Stomach (tissue), 4 donors: ENCODE measurements around the gene CDC14B.

ENCODE experiments used
- POLR2A ChIP-seq, 4 donors: fragments of 450-650 bp; IDR thresholded peaks; one replicate each; pipeline ENCODE4 v1.6.1; 2016; ENCODE audit warnings: antibody characterized with exemption in 4 of 4, control low read depth in 2 of 4, mild to moderate bottlenecking in 1 of 4, moderate library complexity in 1 of 4
- POLR2AphosphoS5 ChIP-seq, 3 donors: sonication (generic); formaldehyde crosslinking; IDR thresholded peaks; one replicate each; pipeline ENCODE4 v1.6.1; 2016; ENCODE audit warnings: antibody characterized with exemption in 3 of 3
- TF ChIP-seq, protein P1 (sequence below), 7 experiments: fragments of 450-650 bp in 4 of 7; fragments of 200-600 bp in 3 of 7; sonication (generic) in 3 of 7; IDR thresholded peaks; one replicate each; pipeline ENCODE4 v1.5.1; 2016 to 2019; ENCODE audit warnings: antibody characterized with exemption in 7 of 7, control low read depth in 2 of 7, mild to moderate bottlenecking in 1 of 7

DNA sequence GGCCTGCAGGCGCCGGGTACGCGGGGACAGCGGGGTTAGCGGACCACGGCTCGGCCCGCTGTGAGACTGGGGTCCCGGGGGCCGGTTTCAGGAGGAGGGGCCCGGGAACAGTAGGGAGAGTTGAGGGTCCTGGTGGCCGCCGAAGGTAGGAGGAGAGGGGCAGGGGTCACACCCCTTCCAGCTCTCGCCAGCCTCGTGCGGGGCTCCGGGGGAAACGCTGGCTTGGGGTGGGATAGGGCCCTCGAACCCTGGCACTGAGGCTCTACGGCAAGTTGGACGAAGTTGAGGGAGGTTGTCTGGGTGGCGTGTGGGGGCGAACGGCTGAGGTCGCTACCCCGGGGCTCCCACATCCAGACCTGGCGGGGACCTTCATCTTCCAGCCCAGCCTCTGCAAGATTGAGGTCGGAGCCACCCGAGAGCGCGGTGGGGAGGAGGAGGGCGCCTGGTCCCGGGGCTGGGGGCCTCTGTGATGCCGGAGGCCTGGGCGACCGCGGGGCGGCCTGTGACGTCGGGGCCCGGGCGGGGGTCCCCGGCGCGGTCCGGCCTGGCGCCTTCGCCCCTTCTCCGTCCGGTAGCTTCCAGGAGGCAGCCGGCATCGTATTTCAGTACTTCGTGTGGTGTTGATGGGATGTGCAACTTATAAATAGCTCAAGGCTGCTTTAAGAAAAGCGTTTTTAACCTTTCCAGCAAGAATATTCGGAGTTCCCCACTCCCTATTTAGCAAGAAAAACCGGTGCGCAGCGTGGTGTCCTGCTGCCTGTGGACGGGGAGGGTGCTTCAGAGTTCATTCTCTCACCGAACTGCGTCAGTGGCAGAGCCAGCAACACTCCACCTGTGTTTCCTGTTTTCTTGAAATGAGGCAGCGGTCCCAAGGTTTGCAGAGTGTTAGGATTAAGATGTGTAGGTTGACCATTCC is 168.8 kb downstream of the CDC14B start:
- TF ChIP-seq, protein P1, sequence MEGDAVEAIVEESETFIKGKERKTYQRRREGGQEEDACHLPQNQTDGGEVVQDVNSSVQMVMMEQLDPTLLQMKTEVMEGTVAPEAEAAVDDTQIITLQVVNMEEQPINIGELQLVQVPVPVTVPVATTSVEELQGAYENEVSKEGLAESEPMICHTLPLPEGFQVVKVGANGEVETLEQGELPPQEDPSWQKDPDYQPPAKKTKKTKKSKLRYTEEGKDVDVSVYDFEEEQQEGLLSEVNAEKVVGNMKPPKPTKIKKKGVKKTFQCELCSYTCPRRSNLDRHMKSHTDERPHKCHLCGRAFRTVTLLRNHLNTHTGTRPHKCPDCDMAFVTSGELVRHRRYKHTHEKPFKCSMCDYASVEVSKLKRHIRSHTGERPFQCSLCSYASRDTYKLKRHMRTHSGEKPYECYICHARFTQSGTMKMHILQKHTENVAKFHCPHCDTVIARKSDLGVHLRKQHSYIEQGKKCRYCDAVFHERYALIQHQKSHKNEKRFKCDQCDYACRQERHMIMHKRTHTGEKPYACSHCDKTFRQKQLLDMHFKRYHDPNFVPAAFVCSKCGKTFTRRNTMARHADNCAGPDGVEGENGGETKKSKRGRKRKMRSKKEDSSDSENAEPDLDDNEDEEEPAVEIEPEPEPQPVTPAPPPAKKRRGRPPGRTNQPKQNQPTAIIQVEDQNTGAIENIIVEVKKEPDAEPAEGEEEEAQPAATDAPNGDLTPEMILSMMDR (IDR thresholded peaks at IDR 0.05): no peak
- TF ChIP-seq POLR2A (IDR thresholded peaks at IDR 0.05) (no peak), POLR2AphosphoS5 (IDR thresholded peaks at IDR 0.05) (no peak)
